Adrenal gland (tissue), 12 donors: ENCODE measurements around the gene MBP. TPM values are rescaled to one million over a fixed set of nuclear protein-coding genes. Genes with fewer than 3 reads are reported as not detected.
A peak's percentile ranks its signal among the peaks of the same experiment; 100 is the strongest.

Source experiments
- DNase-seq, 7 donors: peaks; one replicate each; pipeline ENCODE4 v3.0.0-alpha.2; 2019 to 2020
- H3K27ac ChIP-seq, 5 donors: fragments of 200-600 bp; sonication (generic) in 4 of 5; 1 replicate in 3 of 5; 2 replicates in 2 of 5; pipeline versions ENCODE4 v1.5.1 to v1.8.0; 2016 to 2020; ENCODE audit warnings: mild to moderate bottlenecking in 1 of 5
- H3K27me3 ChIP-seq: fragments of 200-600 bp; 2 replicates; pipeline ENCODE4 v1.8.0; 2021
- H3K36me3 ChIP-seq, 2 donors: fragments of 200-600 bp; replicated peaks in 1 of 2; 1 replicate in 1 of 2; 2 replicates in 1 of 2; pipeline versions ENCODE4 v1.5.1 to v1.8.0; 2018 to 2022
- H3K4me1 ChIP-seq, 2 donors: fragments of 200-600 bp; replicated peaks in 1 of 2; 1 replicate in 1 of 2; 2 replicates in 1 of 2; pipeline versions ENCODE4 v1.5.1 to v1.8.0; 2018 to 2021
- H3K4me3 ChIP-seq, 4 donors: fragments of 200-600 bp; sonication (generic) in 3 of 4; one replicate each; pipeline ENCODE4 v1.5.1; 2016 to 2018
- H3K9me3 ChIP-seq, 3 donors: fragments of 200-600 bp; sonication (generic) in 1 of 3; replicated peaks in 1 of 3; 1 replicate in 2 of 3; 2 replicates in 1 of 3; pipeline versions ENCODE4 v1.5.1 to v1.8.0; 2016 to 2021
- POLR2A ChIP-seq, 2 donors: fragments of 450-650 bp; IDR thresholded peaks; one replicate each; pipeline ENCODE4 v1.6.1; 2017; ENCODE audit warnings: antibody characterized with exemption in 2 of 2, mild to moderate bottlenecking in 2 of 2, moderate library complexity in 1 of 2
- WGBS, 4 donors: extraction: QIAGEN DNeasy Blood & Tissue Kit in 2 of 4; methylation state at CpG; one replicate each; pipeline versions ENCODE4 v1.1.5 to v1.1.7; 2013 to 2017; 5-methylcytosine and 5-hydroxymethylcytosine counted together
- intact Hi-C, 2 donors: fragments of 100-400 bp; cut with DNase I; formaldehyde crosslinking; loops; one replicate each; pipeline versions ENCODE4 v1.14.1 to v1.15.0; 2022 to 2023
- polyA plus RNA-seq, 3 donors: library from polyadenylated mRNA; stranded (reverse); fragments of 200-250 nt in 2 of 3; fragments of 350-450 nt in 1 of 3; fragmentation: Illumina TruSeq in 1 of 3; extraction: RNeasy Lipid Tissue Mini Kit (QIAGEN cat#74804) in 1 of 3; gene quantifications; one replicate each; pipeline ENCODE4 v1.2.3, GENCODE V29; 2013 to 2014
- total RNA-seq, 9 donors: library from RNA; depleted of rRNA in 4 of 9; stranded (reverse); fragments of >200 nt in 4 of 9; fragments of 120-200 nt in 1 of 9; fragmentation: NEBNext Ultra II Directional in 1 of 9; extraction: Animal tissue kit (Norgen Biotek cat#: 25700) in 1 of 9; gene quantifications; one replicate each; pipeline versions ENCODE4 v1.1.0 to v1.2.4, GENCODE V29; 2013 to 2023
- TF ChIP-seq, protein P1 (sequence below), 6 experiments: fragments of 450-650 bp in 4 of 6; fragments of 200-600 bp in 2 of 6; sonication (generic) in 1 of 6; IDR thresholded peaks; 1 replicate in 5 of 6; 2 replicates in 1 of 6; pipeline versions ENCODE4 v1.5.1 to v1.8.0; 2016 to 2021; ENCODE audit warnings: antibody characterized with exemption in 6 of 6, mild to moderate bottlenecking in 2 of 6, moderate library complexity in 1 of 6
- donor health status: healthy with polysubstance abuse.
- donor health status: Bipolar disorder and iron deficiency.
- donor health status: DM: yes; HTN: yes; CAD: no.
- donor health status: DM: no; HTN: no; CAD: no.
- donor health status: DM: no; HTN: no; CAD: no.
- donor health status: DM: yes; HTN: yes; CAD: no.

MBP gene
- total and polyA plus RNA-seq, 12 donors = 1.8 to 23.7 (median 13.7) TPM

GRCh38 chr18:77144046-77144445 lies 11.5 kb upstream of the MBP start:
- no peaks in the 10 kb centered on the region for H3K27me3 ChIP-seq
- TF ChIP-seq, protein P1, sequence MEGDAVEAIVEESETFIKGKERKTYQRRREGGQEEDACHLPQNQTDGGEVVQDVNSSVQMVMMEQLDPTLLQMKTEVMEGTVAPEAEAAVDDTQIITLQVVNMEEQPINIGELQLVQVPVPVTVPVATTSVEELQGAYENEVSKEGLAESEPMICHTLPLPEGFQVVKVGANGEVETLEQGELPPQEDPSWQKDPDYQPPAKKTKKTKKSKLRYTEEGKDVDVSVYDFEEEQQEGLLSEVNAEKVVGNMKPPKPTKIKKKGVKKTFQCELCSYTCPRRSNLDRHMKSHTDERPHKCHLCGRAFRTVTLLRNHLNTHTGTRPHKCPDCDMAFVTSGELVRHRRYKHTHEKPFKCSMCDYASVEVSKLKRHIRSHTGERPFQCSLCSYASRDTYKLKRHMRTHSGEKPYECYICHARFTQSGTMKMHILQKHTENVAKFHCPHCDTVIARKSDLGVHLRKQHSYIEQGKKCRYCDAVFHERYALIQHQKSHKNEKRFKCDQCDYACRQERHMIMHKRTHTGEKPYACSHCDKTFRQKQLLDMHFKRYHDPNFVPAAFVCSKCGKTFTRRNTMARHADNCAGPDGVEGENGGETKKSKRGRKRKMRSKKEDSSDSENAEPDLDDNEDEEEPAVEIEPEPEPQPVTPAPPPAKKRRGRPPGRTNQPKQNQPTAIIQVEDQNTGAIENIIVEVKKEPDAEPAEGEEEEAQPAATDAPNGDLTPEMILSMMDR (IDR thresholded peaks at IDR 0.05) = no peak
- no peak for TF ChIP-seq POLR2A (IDR thresholded peaks at IDR 0.05)
- WGBS, 4 donors = 58 to 94% (median 86%) methylated on average over 2 of the region's 2 CpGs
- peaks cover 0 to 7% of the 10 kb centered on the region in 2 donors for H3K4me1 ChIP-seq
- no peak overlapping the region for H3K4me3 ChIP-seq
- no peaks in the 10 kb centered on the region for H3K36me3 ChIP-seq
- no peak overlapping the region for H3K27ac ChIP-seq
- no peaks in the 10 kb centered on the region for H3K9me3 ChIP-seq
- intact Hi-C loops = no loop called here
- no peak for DNase-seq

DNA sequence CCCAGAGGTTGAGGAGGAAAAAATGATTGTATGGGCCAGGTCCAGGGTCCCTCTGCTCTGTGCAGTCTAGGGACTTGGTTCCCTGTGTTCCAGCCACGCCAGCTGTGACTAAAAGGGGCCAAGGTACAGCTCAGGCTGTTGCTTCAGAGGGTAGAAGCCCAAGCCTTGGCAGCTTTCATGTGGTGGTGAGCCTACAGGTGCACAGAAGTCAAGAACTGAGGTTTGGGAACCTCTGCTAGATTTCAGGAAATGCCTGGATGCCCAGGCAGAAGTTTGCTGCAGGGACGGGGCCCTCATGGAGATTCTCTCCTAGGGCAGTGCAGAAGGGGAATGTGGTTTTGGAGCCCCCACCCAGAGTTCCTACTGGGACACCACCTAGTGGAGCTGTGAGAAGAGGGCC lies 10.6 kb upstream of the MBP start:
- Histone ChIP-seq H3K27me3 (no peaks in the 10 kb centered on the region), H3K36me3 (no peaks in the 10 kb centered on the region), H3K9me3 (no peaks in the 10 kb centered on the region), H3K4me3 (no peak overlapping the region), H3K4me1 (peaks cover 0 to 7% of the 10 kb centered on the region in 2 donors), H3K27ac (no peak overlapping the region)
- DNase-seq = peak in 1 of 7 donors; percentile 23
- no peak for TF ChIP-seq POLR2A (IDR thresholded peaks at IDR 0.05)
- TF ChIP-seq, protein P1 (IDR thresholded peaks at IDR 0.05) = no peak
- WGBS, 4 donors = 83 to 91% (median 84%) methylated on average over 1 to 2 of the region's 2 CpGs; no CpG with 5 or more reads in 1 of the 4 donors
- intact Hi-C loops = no loop called here

- 74 to 88% (median 78%) methylated on average over 7 to 8 of the region's 8 CpGs for WGBS, 4 donors
- TF ChIP-seq, protein P1 (IDR thresholded peaks at IDR 0.05) = no peak
- TF ChIP-seq POLR2A (IDR thresholded peaks at IDR 0.05) = no peak
- no peak for DNase-seq
- H3K27ac ChIP-seq = no peak overlapping the region
- no peaks in the 10 kb centered on the region for H3K4me1 ChIP-seq
- H3K36me3 ChIP-seq = no peaks in the 10 kb centered on the region
- H3K9me3 ChIP-seq = no peaks in the 10 kb centered on the region
- no peaks in the 10 kb centered on the region for H3K27me3 ChIP-seq
- H3K4me3 ChIP-seq = no peak overlapping the region
- intact Hi-C loops = no loop called here
These were observed 9.0 kb upstream of the MBP start for GRCh38 chr18:77141401-77142118.

DNA sequence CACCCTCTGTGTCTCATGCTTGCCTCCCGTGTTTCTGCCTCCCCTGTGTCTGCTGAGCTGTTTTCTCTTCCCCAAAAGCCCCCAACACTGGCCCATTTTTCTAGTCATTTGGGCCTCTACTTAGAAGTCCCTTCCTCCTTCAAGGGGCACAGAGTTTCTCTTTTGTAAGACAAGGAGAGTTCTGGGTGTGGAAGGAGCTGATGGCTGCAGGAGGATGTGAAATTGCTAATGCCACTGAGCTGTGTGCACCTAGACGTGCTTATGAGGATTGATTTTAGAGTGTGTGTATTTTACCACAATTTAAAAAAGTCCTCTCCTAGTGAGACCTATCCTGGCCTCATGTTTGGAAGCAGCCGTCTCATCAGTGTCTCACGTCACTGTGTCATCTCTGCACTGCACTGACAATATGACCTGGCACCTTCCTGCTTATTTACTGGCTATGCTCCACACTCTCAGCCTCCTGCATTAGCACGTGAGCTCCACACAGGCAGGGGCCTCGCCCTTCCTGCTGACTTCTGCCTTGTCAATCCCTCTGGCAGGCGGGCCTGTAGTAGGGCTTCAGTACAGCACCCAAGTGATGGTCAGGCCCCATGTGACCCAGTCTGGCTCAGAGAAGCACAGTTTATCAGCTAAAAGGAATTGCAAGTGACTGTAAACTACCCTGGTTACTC lies 8.0 kb upstream of the MBP start:
- DNase-seq = peak in 2 of 7 donors; percentile 34 to 51
- no peaks in the 10 kb centered on the region for H3K4me1 ChIP-seq
- no peak overlapping the region for H3K27ac ChIP-seq
- TF ChIP-seq, protein P1 (IDR thresholded peaks at IDR 0.05) = no peak
- no peak for TF ChIP-seq POLR2A (IDR thresholded peaks at IDR 0.05)
- intact Hi-C loops = no loop called here
- no peaks in the 10 kb centered on the region for H3K9me3 ChIP-seq
- 48 to 80% (median 68%) methylated on average over 6 to 7 of the region's 7 CpGs for WGBS, 4 donors
- H3K4me3 ChIP-seq = no peak overlapping the region
- H3K27me3 ChIP-seq = no peaks in the 10 kb centered on the region
- H3K36me3 ChIP-seq = no peaks in the 10 kb centered on the region
